Small intestine (tissue), 7 donors: ENCODE measurements around the gene GMPPA. TPM values are rescaled to one million over a fixed set of nuclear protein-coding genes. Genes with fewer than 3 reads are reported as not detected.

Experiments
- DNase-seq, 2 donors: peaks; one replicate each; pipeline versions ENCODE4 v3.0.0 to v3.0.0-alpha.2; 2013
- FAIRE-seq: peaks from 2 replicates; lab custom pipeline; 2012; peaks lifted over from hg19 to GRCh38; lab: Jason Lieb, UNC
- H3K27ac ChIP-seq, 3 donors: one replicate each; pipeline ENCODE4 v1.5.1; 2013; ENCODE audit warnings: low read length in 2 of 3, mild to moderate bottlenecking in 2 of 3, control low read depth in 1 of 3, inconsistent platforms in 1 of 3, low read depth in 1 of 3, moderate library complexity in 1 of 3
- H3K27me3 ChIP-seq, 3 donors: one replicate each; pipeline ENCODE4 v1.6.1; 2013; ENCODE audit warnings: low read length in 3 of 3, inconsistent platforms in 1 of 3; ENCODE audit not compliant: control insufficient read depth in 3 of 3, insufficient read depth in 3 of 3
- H3K36me3 ChIP-seq, 3 donors: one replicate each; pipeline ENCODE4 v1.6.1; 2013; ENCODE audit warnings: low read length in 3 of 3, inconsistent platforms in 1 of 3, low read depth in 1 of 3, mild to moderate bottlenecking in 1 of 3, moderate library complexity in 1 of 3; ENCODE audit not compliant: control insufficient read depth in 3 of 3, insufficient read depth in 2 of 3
- H3K4me1 ChIP-seq, 3 donors: one replicate each; pipeline ENCODE4 v1.6.1; 2013; ENCODE audit warnings: low read length in 2 of 3, inconsistent platforms in 1 of 3, low read depth in 1 of 3, mild to moderate bottlenecking in 1 of 3, moderate library complexity in 1 of 3; ENCODE audit not compliant: control insufficient read depth in 3 of 3, insufficient read depth in 2 of 3
- H3K4me3 ChIP-seq, 3 donors: one replicate each; pipeline ENCODE4 v1.5.1; 2013; ENCODE audit warnings: low read length in 3 of 3, control low read depth in 1 of 3, inconsistent platforms in 1 of 3, low read depth in 1 of 3, mild to moderate bottlenecking in 1 of 3, moderate library complexity in 1 of 3
- H3K9me3 ChIP-seq, 2 donors: one replicate each; pipeline ENCODE4 v1.6.1; 2013; ENCODE audit warnings: low read depth in 1 of 2, low read length in 1 of 2; ENCODE audit not compliant: control insufficient read depth in 2 of 2, insufficient read depth in 1 of 2
- WGBS, 3 donors: extraction: QIAGEN DNeasy Blood & Tissue Kit; methylation state at CpG; one replicate each; pipeline ENCODE4 v1.1.7; 2013; 5-methylcytosine and 5-hydroxymethylcytosine counted together
- polyA plus RNA-seq, 4 donors: library from polyadenylated mRNA; stranded (reverse) in 3 of 4; unstranded in 1 of 4; fragments of 200-250 nt in 3 of 4; fragments of 120-200 nt in 1 of 4; gene quantifications; one replicate each; pipeline versions ENCODE4 v1.2.1 to v1.2.3, GENCODE V29; 2013
- donor health status: healthy with polysubstance abuse.
- donor health status: control.
- donor health status: control.
- donor health status: Bipolar disorder and iron deficiency.
- donor health status: healthy.

Gene GMPPA
- polyA plus RNA-seq, 4 donors: 52.6 to 63.5 (median 61.3) TPM

GRCh38 chr2:219464286-219465032, 34.2 kb upstream of the GMPPA start:
- H3K4me1 ChIP-seq: peaks cover 0 to 10% (median 0%) of the 10 kb centered on the region in 3 donors
- H3K36me3 ChIP-seq: peaks cover 0 to 29% (median 0%) of the 10 kb centered on the region in 3 donors
- no peak for FAIRE-seq
- H3K4me3 ChIP-seq: no peak overlapping the region
- no peak for DNase-seq
- WGBS, 3 donors: 87 to 94% (median 89%) methylated on average over 21 of the region's 21 CpGs
- no peaks in the 10 kb centered on the region for H3K27me3 ChIP-seq
- H3K9me3 ChIP-seq: no peaks in the 10 kb centered on the region
- H3K27ac ChIP-seq: no peak overlapping the region

GRCh38 chr2:219465659-219466561, 32.8 kb upstream of the GMPPA start:
- H3K4me1 ChIP-seq: no peaks in the 10 kb centered on the region
- no peaks in the 10 kb centered on the region for H3K27me3 ChIP-seq
- H3K27ac ChIP-seq: no peak overlapping the region
- DNase-seq (no peak), FAIRE-seq (no peak)
- H3K4me3 ChIP-seq: no peak overlapping the region
- no peaks in the 10 kb centered on the region for H3K9me3 ChIP-seq
- WGBS, 3 donors: 86 to 93% (median 92%) methylated on average over 44 to 47 of the region's 47 CpGs
- peaks cover 0 to 29% (median 0%) of the 10 kb centered on the region in 3 donors for H3K36me3 ChIP-seq

- 72 to 81% (median 73%) methylated on average over 28 of the region's 28 CpGs for WGBS, 3 donors
- Histone ChIP-seq H3K4me1 (no peaks in the 10 kb centered on the region), H3K9me3 (no peaks in the 10 kb centered on the region), H3K27ac (no peak overlapping the region), H3K4me3 (no peak overlapping the region), H3K27me3 (no peaks in the 10 kb centered on the region), H3K36me3 (peaks cover 0 to 22% (median 0%) of the 10 kb centered on the region in 3 donors)
- no peak for DNase-seq
- FAIRE-seq: no peak
These were observed 31.6 kb upstream of the GMPPA start for GRCh38 chr2:219466816-219467735.

GRCh38 chr2:219467736-219468075, 31.0 kb upstream of the GMPPA start:
- no peaks in the 10 kb centered on the region for H3K9me3 ChIP-seq
- WGBS, 3 donors: 21 to 60% (median 42%) methylated on average over 2 of the region's 2 CpGs
- no peak overlapping the region for H3K4me3 ChIP-seq
- no peak for FAIRE-seq
- no peaks in the 10 kb centered on the region for H3K4me1 ChIP-seq
- H3K27ac ChIP-seq: no peak overlapping the region
- H3K36me3 ChIP-seq: peaks cover 0 to 17% (median 0%) of the 10 kb centered on the region in 3 donors
- peak in 1 of 2 donors; percentile 17 for DNase-seq
- H3K27me3 ChIP-seq: no peaks in the 10 kb centered on the region

- no peaks in the 10 kb centered on the region for H3K27me3 ChIP-seq
- DNase-seq (no peak), FAIRE-seq (no peak)
- H3K9me3 ChIP-seq: no peaks in the 10 kb centered on the region
- peaks cover 0 to 17% (median 0%) of the 10 kb centered on the region in 3 donors for H3K36me3 ChIP-seq
- no peak overlapping the region for H3K4me3 ChIP-seq
- no peak overlapping the region for H3K27ac ChIP-seq
- no peaks in the 10 kb centered on the region for H3K4me1 ChIP-seq
- 89 to 90% (median 90%) methylated on average over 22 to 23 of the region's 23 CpGs for WGBS, 3 donors
These were observed 30.1 kb upstream of the GMPPA start for GRCh38 chr2:219468410-219469185.

- DNase-seq: no peak
- H3K4me3 ChIP-seq: no peak overlapping the region
- H3K36me3 ChIP-seq: peaks cover 0 to 16% (median 0%) of the 10 kb centered on the region in 3 donors
- FAIRE-seq: no peak
- no peaks in the 10 kb centered on the region for H3K9me3 ChIP-seq
- H3K27ac ChIP-seq: no peak overlapping the region
- no peaks in the 10 kb centered on the region for H3K27me3 ChIP-seq
- no peaks in the 10 kb centered on the region for H3K4me1 ChIP-seq
- WGBS, 3 donors: 88 to 92% (median 89%) methylated on average over 15 to 16 of the region's 16 CpGs
These were observed 29.4 kb upstream of the GMPPA start for GRCh38 chr2:219469186-219469724.

GRCh38 chr2:219470429-219470828, 28.3 kb upstream of the GMPPA start:
- no peak overlapping the region for H3K27ac ChIP-seq
- H3K4me1 ChIP-seq: no peaks in the 10 kb centered on the region
- DNase-seq: no peak
- peaks cover 0 to 2% (median 0%) of the 10 kb centered on the region in 3 donors for H3K27me3 ChIP-seq
- peaks cover 0 to 8% (median 0%) of the 10 kb centered on the region in 3 donors for H3K36me3 ChIP-seq
- H3K9me3 ChIP-seq: no peaks in the 10 kb centered on the region
- WGBS, 3 donors: 50 to 67% (median 62%) methylated on average over 4 of the region's 4 CpGs
- H3K4me3 ChIP-seq: no peak overlapping the region
- no peak for FAIRE-seq
